ENCODE data around the gene ZEB2.

Gene ZEB2

DNA sequence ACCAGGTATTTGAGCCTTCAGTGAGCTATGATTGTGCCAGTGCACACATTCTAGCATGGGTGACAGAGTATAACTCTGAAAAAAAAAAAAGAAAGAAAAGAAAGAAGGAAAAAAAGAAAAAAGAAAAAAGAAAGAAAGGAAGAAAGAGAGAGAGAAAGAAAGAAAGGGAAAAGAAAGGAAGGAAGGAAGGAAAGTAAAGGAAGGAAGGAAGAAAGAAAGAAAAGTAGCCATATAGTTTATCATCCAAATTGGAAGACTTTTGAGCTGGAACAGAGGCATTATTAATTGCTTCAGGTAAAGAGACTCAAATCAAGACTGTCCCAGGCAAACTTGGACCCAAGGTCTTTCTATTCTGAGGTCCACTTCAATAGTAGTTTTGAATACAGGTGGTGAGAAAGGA is 32.9 kb upstream of the ZEB2 start:
- Histone ChIP-seq H2AFZ (ENCODE audit: low read depth) (no peak overlapping the region), H4K20me1 (ENCODE audit: insufficient read depth) (no peaks in the 10 kb centered on the region), H3K27ac (no peak overlapping the region), H3K4me2 (no peak overlapping the region), H3K9ac (no peak overlapping the region), H3K4me3 (IDR thresholded peaks at IDR 0.05; ENCODE audit: insufficient read depth, low read depth, low read length) (no peak overlapping the region), H3K36me3 (ENCODE audit: insufficient read depth) (no peaks in the 10 kb centered on the region), H3K79me2 (ENCODE audit: insufficient read depth, low read depth) (no peaks in the 10 kb centered on the region), H3K27me3 (ENCODE audit: insufficient read depth, low read depth) (no peaks in the 10 kb centered on the region), H3K4me1 (ENCODE audit: low read depth, poor library complexity, severe bottlenecking) (no peaks in the 10 kb centered on the region)
- TF ChIP-seq, protein P1, sequence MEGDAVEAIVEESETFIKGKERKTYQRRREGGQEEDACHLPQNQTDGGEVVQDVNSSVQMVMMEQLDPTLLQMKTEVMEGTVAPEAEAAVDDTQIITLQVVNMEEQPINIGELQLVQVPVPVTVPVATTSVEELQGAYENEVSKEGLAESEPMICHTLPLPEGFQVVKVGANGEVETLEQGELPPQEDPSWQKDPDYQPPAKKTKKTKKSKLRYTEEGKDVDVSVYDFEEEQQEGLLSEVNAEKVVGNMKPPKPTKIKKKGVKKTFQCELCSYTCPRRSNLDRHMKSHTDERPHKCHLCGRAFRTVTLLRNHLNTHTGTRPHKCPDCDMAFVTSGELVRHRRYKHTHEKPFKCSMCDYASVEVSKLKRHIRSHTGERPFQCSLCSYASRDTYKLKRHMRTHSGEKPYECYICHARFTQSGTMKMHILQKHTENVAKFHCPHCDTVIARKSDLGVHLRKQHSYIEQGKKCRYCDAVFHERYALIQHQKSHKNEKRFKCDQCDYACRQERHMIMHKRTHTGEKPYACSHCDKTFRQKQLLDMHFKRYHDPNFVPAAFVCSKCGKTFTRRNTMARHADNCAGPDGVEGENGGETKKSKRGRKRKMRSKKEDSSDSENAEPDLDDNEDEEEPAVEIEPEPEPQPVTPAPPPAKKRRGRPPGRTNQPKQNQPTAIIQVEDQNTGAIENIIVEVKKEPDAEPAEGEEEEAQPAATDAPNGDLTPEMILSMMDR (conservative IDR thresholded peaks at IDR 0.05; ENCODE audit: low read depth, low read length), result no peak

DNA sequence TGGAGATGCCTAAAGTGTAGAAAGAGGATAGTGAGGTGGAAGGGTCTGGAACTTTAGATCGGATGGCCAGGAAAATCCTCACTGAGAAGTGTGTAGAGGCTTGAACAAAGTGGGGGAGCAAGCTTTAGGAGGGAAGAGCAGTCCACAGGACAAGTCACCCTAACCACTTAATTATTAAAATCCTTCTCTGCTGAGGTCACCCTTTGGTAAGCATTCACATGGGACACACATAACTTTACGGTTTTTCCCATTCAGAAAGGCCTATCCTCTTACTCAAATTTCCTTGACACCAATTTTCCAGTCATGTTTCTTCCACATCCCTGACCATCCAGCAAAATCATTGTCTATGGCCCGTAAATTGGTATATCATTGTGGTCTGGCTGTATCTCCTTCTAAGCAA is 31.0 kb upstream of the ZEB2 start:
- H3K27me3 ChIP-seq (ENCODE audit: insufficient read depth, low read depth), result no peaks in the 10 kb centered on the region
- H3K27ac ChIP-seq, result no peak overlapping the region
- no peaks in the 10 kb centered on the region for H3K4me1 ChIP-seq (ENCODE audit: low read depth, poor library complexity, severe bottlenecking)
- H2AFZ ChIP-seq (ENCODE audit: low read depth), result no peak overlapping the region
- TF ChIP-seq, protein P1 (conservative IDR thresholded peaks at IDR 0.05; ENCODE audit: low read depth, low read length), result no peak
- no peak overlapping the region for H3K4me3 ChIP-seq (IDR thresholded peaks at IDR 0.05; ENCODE audit: insufficient read depth, low read depth, low read length)
- no peak overlapping the region for H3K4me2 ChIP-seq
- no peaks in the 10 kb centered on the region for H3K36me3 ChIP-seq (ENCODE audit: insufficient read depth)
- H3K79me2 ChIP-seq (ENCODE audit: insufficient read depth, low read depth), result no peaks in the 10 kb centered on the region
- no peak overlapping the region for H3K9ac ChIP-seq
- H4K20me1 ChIP-seq (ENCODE audit: insufficient read depth), result no peaks in the 10 kb centered on the region

GRCh38 chr2:144550084-144550483 is 30.2 kb upstream of the ZEB2 start:
- no peak overlapping the region for H2AFZ ChIP-seq (ENCODE audit: low read depth)
- no peak overlapping the region for H3K4me3 ChIP-seq (IDR thresholded peaks at IDR 0.05; ENCODE audit: insufficient read depth, low read depth, low read length)
- H3K9ac ChIP-seq, result no peak overlapping the region
- no peaks in the 10 kb centered on the region for H3K4me1 ChIP-seq (ENCODE audit: low read depth, poor library complexity, severe bottlenecking)
- H3K79me2 ChIP-seq (ENCODE audit: insufficient read depth, low read depth), result no peaks in the 10 kb centered on the region
- no peak overlapping the region for H3K4me2 ChIP-seq
- no peak overlapping the region for H3K27ac ChIP-seq
- H3K36me3 ChIP-seq (ENCODE audit: insufficient read depth), result no peaks in the 10 kb centered on the region
- no peaks in the 10 kb centered on the region for H4K20me1 ChIP-seq (ENCODE audit: insufficient read depth)
- H3K27me3 ChIP-seq (ENCODE audit: insufficient read depth, low read depth), result no peaks in the 10 kb centered on the region
- TF ChIP-seq, protein P1 (conservative IDR thresholded peaks at IDR 0.05; ENCODE audit: low read depth, low read length), result no peak

- no peaks in the 10 kb centered on the region for H4K20me1 ChIP-seq (ENCODE audit: insufficient read depth)
Observed at GRCh38 chr2:144548532-144549191, 28.7 kb upstream of the ZEB2 start.

More at GRCh38 chr2:144548532-144549191, 28.7 kb upstream of the ZEB2 start:
- no peak overlapping the region for H3K4me2 ChIP-seq
- no peak overlapping the region for H2AFZ ChIP-seq (ENCODE audit: low read depth)
- H3K4me1 ChIP-seq (ENCODE audit: low read depth, poor library complexity, severe bottlenecking), result no peaks in the 10 kb centered on the region
- H3K36me3 ChIP-seq (ENCODE audit: insufficient read depth), result no peaks in the 10 kb centered on the region
- TF ChIP-seq, protein P1 (conservative IDR thresholded peaks at IDR 0.05; ENCODE audit: low read depth, low read length), result no peak
- no peak overlapping the region for H3K27ac ChIP-seq
- no peak overlapping the region for H3K9ac ChIP-seq
- no peak overlapping the region for H3K4me3 ChIP-seq (IDR thresholded peaks at IDR 0.05; ENCODE audit: insufficient read depth, low read depth, low read length)
- no peaks in the 10 kb centered on the region for H3K79me2 ChIP-seq (ENCODE audit: insufficient read depth, low read depth)
- no peaks in the 10 kb centered on the region for H3K27me3 ChIP-seq (ENCODE audit: insufficient read depth, low read depth)

All from KMS-11 (cell line).